GM19025 (cell line): ENCODE results near the gene ZNF682.
"Not testable (repeated sequence)": the region's sequence is repeated elsewhere in the genome, so short reads cannot be mapped to it uniquely, and the experiment has no call there.

Source experiments
- ATAC-seq: cut with Tn5 transposase; IDR thresholded peaks from one replicate; pipeline ENCODE4 v1.9.1; 2021; ENCODE audit warnings: mild to moderate bottlenecking, low read depth, moderate library complexity; ENCODE audit not compliant: unreplicated experiment

Gene ZNF682

DNA sequence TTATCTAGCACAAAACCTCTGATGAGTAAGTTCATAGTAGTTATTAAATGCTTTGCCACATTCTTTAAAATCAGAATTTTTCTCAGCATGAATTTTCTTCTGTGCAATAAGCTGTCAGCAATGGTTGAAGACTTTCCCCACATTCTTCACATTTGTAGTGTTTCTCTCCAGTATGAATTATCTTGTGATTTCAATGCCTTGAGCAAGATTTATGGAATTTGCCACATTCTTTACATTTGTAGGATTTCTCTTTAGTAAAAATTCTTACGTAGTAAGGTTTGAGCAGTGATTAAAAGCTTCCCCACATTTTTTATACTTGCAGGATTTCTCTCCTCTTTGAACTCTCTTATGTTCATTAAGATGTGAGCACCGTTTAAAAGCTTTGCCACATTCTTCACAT lies 33.6 kb downstream of the ZNF682 start:
- ATAC-seq, result no peak

DNA sequence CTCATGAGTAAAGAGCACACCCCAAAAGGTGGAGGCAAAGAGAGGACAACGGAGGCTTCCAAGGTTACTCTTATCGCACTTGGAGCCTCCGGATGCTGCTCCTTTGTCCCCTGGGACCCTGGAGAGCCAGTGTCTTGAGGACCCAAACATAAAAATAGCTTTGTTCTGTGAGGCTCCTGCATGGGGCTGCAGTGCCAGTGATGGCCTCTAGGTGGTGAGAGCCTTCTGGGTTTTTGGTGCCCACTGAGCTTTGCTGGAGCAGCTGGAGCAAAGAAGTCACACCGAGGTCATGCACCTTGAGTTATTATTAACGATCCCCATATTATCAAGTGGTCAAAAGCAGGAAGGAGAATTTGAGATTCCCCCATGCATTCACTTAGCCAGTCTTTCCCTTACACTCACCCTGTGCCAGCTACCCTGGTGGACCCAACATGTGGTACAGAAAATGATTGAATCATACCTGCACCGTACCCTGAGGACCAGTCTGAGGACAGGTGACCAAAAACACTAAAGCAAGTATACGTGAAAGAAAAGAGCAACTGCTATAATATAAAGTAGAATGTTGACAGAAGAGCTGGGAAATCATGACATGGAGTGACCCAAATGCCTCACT lies 41.5 kb downstream of the ZNF682 start:
- no peak for ATAC-seq

DNA sequence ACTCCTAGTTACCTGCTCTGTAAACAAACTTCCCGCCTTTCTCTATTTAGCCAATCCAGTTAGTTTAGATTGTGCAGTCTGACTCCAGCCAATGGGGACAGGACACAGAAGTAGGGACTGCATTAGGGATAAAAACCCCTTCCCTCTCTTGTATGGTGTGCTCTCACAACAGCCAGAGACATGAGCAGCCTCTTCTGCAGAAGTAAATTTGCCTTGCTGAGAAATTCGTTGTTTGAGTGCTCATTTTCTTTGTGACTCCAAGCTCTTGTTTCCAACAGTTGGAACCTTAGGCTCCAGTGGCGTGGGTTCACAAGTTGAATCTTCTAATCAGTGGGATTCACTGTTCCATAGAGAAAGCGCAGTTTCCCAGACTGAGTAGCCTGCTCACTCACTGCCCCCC lies 72.4 kb downstream of the ZNF682 start:
- no peak for ATAC-seq

DNA sequence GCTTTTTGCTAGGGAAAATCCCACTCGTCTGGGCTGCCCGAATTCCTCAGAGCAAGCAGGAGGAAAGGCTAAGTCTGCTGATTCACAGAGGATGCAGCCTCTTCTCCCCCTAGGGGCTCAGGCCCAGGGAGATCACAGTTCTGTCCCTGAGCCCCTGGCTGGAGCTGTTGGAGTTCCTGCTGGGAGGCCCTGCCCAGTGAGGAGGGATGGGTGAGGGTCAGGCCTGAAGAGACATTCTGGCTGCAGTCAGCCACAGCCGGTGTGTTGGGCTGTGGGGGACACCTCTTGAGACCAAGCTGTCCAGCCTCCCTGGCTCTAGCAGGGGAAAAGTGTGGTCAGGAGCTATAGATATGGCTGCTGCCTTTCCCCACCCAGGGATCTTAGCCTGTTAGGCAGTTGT lies 73.2 kb downstream of the ZNF682 start:
- not testable (repeated sequence) for ATAC-seq

DNA sequence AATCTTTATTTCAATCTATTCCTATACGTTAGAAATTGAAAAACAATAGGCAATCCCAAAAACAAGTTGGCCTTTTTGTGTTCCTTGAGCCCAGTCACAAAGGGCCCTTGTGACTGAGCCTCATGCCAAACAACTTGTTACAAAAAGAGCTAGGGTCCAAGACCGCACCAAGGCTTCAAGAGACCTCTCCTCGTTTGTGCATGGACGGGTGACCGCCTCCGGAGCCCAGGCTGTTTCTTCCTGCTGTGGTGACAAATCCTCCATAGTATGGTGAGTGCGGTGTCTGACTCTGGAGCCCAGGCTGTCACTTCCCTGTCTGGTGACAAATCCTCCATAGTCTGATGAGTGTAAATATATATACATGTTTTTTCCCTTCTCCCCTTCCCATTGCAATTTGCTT lies 74.9 kb downstream of the ZNF682 start:
- ATAC-seq, result no peak

DNA sequence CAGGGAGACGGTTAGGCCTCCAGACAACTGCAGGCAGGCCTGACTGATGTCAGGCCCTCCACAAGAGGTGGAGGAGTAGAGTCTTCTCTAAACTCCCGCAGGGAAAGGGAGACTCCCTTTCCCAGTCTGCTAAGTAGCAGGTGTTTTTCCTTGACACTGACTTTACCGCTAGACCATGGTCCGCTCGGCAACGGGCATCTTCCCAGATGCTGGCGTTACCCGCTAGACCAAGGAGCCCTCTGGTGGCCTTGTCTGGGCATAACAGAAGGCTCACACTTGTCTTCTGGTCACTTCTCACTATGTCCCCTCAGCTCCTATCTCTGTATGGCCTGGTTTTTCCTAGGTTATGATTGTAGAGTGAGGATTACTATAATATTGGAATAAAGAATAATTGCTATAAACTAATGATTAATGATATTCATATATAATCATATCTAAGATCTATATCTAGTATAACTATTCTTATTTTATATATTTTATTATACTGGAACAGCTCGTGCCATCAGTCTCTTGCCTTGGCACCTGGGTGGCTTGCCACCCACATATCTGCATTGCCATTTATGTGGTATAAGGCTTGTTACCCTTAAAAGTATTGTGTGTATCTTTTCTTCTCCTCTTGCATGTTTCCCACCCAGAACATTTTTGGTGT lies 80.0 kb downstream of the ZNF682 start:
- ATAC-seq, result not testable (repeated sequence)

DNA sequence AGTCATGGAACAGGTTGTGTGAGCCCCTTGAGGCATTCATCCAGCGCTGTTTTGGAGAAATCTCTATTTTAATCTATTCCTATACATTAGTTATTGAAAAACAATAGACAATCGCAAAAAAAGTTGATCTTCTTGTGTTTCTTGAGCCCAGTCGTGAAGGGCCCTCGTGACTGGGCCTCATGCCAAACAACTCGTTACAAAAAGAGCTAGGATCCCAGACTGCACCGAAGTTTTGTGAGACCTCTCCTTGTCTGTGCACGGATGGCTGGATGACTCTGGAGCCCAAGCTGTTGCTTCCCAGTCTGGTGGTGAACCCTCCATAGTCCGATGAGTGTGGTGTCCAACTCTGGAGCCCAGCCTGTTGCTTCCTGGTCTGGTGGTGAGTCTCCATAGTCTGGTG lies 81.5 kb downstream of the ZNF682 start:
- ATAC-seq, result not testable (repeated sequence)

DNA sequence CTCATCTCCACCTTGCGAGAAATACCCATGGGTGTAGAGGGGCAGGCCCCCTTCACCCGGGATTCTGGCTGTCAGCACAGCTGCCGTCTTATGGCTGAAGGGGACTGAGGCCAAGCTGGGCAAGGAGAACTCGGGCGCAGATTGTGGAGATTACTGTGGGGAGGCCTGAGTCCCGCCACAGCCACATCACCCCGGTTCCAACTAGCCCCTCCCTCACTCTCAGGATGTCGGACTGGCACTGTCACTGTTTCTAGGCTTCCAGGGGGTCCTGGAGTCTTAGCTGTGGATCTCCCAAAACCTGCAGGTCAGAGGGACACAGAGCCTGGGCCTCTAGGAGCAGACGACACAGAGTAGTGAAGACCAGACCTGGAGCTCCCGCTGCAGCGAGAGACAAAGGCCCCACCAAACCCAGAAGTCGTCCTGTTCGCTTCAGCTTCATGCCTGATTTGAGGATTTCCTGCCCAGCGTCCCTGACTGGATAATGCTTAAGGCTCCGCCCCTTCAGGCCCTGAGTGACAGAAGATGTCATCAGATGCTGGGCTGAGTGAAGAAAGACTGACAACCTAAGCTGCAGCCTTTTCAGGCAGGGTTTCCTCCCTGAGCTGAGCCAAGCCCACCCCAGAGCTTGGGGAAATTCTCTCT lies 82.8 kb downstream of the ZNF682 start:
- ATAC-seq, result no peak

DNA sequence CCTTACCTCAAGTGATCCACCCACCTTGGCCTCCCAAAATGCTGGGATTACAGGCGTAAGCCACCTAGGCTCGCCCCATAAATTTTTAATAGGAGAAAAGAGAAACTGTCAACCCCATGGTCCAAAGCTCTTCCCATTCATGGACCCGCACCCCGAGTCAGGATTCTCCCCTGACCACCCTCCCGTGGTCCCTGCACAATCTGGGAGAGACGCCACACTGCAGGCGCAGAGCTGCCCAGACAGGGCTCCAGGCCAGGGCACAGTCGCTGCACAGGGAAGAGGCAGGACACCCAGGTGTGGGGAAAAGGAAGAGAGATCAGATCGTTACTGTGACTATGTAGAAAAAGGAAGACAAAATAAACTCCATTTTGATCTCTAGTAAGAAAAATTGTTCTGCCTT lies 84.1 kb downstream of the ZNF682 start:
- ATAC-seq, result no peak
